ENCODE data around the gene EIF5.

GRCh38 chr14:103393070-103393469 lies 59.0 kb downstream of the EIF5 start:
- no peak for TF ChIP-seq CTCF (IDR thresholded peaks at IDR 0.05)
- no peak for TF ChIP-seq EP300 (IDR thresholded peaks at IDR 0.05)
- TF ChIP-seq POLR2AphosphoS5 (IDR thresholded peaks at IDR 0.05), result no peak
- no peak for TF ChIP-seq POLR2A (IDR thresholded peaks at IDR 0.05)
